GM21381 (cell line): ENCODE results near the gene ANKAR.
"Not testable (repeated sequence)": the region's sequence is repeated elsewhere in the genome, so short reads cannot be mapped to it uniquely, and the experiment has no call there.

Experiments used
- ATAC-seq: cut with Tn5 transposase; IDR thresholded peaks from one replicate; pipeline ENCODE4 v1.9.1; 2021; ENCODE audit warnings: mild to moderate bottlenecking, moderate library complexity; ENCODE audit not compliant: unreplicated experiment

Gene ANKAR

DNA sequence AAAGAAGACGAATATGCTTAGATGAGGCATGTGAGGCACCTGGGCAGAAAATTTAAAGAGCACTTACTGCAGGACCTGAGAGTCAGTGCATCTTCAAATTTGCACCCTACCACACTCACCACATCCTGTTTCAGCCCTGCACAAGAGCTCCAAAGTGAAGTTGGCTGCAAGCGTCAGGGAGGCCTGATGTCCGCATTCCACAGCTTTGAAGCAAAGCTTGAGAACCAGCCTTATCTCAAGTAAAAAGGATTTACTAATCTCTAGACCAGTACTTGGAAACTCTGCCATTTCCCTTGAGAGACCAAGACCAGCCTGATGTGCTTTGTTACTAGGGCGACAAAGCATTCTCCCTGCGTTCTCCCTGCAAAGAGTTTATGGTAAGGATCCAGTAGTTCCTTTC is 16.6 kb upstream of the ANKAR start:
- ATAC-seq: peak; percentile 46

DNA sequence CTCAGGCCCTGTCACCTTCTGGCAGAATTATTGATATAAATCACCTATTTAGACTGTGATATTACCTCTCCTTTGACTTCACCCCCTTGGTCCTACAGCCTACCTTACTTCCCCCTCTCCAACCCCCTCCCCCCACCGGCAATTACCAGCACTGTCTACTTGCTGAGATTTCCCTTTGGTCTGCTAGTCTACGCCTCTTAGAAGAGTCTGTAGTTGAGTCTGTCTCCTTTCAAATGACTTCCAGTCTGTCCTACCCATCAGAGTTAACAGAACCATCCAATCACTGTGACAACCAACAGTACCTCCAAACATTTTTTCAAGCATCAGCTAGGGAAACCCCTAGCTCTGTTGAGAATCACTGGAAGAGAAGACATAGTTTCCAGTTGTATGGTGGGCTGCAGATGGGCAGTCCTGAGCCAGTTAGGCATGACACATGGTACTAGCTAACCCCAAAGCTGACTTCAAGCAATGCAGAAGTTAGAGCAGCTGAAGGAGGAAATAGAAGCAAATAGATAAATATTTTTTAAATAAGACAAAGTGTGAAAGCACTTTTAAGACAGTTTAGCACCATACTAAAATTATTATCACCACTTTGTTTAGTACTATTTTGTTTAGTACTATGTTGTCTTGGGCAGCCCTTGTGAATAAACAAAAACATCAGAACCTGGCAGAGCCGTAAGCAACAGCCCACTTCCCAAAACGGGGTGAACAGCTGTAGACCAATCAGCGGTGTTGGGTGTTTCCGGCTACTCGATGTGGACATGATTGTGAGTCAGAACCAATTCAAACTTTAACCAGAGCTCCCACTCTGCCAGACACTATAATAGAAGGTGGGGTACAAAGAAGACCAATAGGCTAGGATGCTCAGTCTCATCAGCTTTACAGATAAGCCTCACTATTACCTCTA is 15.9 kb upstream of the ANKAR start:
- ATAC-seq: no peak

DNA sequence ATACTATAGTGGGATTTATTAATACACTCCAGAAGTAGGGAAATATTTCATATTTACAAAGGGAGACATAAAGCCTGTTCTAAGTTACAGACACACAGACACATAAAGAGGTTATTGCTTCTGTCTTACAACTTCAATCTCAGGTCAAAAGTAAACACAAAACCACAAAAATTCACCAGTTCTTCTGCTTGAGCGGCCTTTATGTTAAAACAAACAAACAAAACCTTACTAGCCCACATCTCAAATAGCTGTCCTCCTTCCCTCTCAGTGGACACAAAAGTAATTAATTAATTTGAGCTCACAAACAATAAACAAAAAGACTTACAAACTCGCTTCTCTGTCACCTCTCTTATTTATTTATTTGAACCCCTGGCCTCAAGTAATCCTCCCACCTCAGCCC is 14.7 kb upstream of the ANKAR start:
- ATAC-seq: no peak

DNA sequence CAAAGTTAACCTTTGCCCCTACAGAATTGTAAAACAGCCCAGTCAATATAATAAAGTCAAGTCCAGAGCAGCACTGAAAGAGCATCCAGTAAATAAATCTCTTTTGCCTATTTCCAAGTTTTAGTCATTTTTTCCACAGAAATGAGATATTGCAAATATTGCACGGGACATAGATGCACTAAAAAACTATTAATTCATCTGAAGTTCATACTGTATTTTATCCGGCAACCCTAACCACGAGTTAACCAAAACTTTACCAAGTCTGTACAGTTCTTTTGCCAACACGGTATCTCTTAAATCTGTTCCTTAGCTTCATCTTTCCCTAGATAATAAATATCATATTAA is 13.7 kb upstream of the ANKAR start:
- no peak for ATAC-seq

DNA sequence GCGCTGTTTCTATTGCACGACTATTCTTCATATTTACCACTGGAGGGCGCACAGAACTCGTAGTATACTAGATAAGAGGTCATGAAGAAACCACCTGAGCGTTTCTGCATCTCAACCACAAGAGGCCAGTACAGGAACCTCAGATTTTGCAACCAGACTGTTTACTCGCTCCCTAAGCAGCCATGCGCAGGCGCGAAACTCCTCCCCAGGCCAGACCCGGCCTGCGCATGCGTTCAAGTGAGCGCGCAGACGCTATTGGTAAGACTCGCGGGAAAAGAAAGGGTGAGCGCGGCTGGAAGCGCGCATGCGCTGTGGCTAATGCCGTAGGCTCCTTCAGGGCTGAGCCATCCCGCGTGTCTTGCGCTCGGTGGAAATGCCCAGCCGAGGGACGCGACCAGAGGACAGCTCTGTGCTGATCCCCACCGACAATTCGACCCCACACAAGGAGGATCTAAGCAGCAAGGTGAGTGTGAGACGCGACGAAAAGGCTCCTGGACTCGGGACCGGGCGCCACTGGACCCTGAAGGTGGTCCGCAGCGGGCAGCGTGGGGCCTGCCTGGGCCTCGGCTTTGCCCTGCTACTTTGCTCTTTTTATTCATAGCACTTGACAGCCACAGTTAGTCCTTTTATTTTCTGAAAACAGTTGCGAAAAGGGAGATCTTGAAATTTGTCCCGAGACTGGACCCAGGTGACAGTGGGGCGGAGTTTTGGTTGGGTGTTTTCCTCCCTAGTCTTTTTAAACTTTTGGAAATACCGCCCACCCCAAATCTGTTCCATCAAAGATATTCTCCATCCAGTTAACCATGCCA is 13.1 kb upstream of the ANKAR start, which contains the start of gene ASNSD1:
Gene ASNSD1, plus strand, starts transcription at position 312 of the 809 bp plus-strand sequence. CDS start 4,674 bp downstream, outside the sequence.
- peak; percentile 91 for ATAC-seq

DNA sequence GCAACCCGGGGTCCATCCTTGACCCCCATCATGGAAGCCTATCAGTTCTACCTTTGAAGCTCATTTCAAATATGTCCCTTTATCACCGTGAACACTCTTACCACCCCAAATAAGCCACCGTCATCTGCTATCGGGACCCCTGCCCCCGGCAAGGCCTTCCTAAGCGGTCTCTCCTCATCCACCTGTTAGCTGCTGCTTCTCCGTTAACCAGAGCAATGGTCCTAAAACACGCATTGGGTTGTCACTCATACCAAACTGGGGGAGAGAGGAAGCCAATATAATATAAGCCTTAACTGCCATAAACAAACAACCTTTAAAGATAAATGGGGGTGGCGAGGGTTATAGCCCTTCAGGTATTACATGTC is 12.5 kb upstream of the ANKAR start:
- ATAC-seq: no peak

DNA sequence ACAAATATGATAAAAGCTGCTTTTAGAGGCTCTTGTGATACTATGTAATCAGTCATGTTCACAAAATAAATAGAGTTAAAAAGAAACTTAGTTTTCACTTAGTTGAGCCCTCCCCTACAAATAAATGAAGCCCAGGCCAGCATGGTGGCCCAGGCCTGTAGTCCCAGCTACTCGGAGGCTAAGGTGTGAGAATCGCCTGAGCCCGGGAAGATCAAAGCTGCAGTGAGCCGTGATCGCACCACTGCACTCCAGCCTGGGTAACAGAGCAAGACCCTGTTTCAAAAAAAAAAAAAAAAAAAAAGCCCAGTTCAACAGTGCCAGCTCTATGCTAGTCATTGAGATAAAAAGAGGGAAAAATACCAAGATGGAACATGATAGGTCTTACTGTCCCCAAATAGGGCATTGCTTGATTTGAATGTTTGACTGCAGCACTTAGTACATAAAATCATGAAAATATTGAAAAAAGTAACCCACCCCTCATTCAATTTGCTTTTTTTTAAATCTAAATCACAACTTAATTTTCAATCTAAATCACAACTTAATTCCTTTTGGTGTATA is 11.7 kb upstream of the ANKAR start:
- ATAC-seq: no peak

DNA sequence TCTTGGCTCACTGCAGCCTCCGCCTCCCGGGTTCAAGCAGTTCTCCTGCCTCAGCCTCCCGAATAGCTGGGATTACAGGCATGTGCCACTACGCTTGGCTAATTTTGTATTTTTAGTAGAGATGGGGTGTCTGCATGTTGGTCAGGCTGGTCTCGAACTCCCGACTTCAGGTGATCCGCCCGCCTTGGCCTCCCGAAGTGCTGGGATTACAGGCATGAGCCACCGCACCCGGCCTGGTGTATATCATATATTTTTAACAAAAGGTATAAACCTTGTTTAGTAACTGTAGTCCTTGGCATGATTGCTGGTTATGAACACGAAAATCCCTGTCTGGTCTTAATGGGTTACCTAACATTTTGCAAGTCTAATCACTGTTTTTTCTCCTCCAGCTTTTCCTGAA is 11.2 kb upstream of the ANKAR start:
- not testable (repeated sequence) for ATAC-seq

DNA sequence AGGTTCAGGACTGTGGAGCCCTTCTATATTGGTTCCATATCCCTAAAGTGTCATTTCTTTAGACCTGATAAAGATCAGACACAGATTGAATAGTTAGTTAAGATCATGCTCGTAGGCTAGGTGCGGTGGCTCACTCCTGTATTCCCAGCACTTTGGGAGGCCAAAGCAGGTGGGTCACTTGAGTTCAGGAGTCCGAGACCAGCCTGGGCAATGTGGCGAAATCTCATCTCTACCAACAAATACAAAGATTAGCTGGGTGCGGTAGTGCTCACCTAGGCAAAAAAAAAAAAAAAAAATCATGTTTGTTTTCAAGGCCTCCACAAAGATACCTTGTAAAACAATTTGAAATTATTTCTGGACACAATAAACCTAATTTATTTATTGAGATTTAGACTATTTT is 4.6 kb upstream of the ANKAR start:
- no peak for ATAC-seq

DNA sequence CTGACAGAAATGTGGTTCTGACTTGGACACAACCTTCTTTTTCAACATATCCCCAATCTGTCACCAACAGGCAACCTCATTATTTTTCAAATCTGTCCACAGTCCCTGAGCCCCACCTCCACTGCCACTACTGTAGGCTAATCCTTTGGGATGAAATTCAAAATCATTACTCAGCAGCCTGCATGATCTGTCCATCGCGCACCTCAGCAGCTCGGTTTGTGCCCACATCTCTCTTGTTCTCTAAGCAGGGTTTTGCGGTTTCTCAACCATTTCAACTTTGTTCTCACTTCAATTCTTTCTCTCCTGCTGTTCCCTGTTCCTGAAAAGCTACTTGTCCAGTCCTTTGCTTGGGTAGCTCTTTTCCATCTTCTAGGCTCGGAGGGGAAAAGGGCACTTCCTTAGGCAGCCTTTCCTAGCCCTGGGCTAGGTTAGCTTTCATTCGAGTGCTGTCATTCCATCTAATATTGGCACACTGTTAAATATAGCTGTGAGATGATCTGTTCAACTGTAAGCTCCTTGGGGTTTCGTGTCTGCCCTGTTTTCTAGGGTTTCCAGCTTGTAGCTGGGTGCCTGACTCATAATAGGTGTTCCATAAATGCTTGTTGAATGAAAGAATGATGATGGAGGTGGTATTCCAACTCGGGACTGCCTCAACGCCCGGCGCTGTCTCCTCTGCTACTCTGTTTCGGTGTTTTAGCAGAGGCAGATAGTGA is 653 bp upstream of the ANKAR start:
- ATAC-seq: no peak

DNA sequence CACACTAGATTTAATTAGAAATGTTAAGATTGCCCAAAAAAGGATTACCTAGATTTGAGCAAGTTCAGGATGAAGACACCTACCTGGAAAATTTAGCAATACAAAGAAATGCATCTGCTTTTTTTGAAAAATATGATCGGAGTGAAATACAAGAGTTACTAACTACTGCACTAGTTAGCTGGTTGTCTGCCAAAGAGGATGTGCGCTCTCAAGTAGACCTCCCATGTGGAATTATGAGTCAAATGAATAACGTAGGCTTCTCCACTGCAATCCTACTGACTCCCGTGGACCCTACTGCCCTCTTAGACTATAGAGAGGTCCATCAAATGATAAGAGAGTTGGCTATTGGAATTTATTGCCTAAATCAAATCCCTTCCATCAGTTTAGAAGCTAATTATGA is 2.0 kb downstream of the ANKAR start:
- no peak for ATAC-seq

DNA sequence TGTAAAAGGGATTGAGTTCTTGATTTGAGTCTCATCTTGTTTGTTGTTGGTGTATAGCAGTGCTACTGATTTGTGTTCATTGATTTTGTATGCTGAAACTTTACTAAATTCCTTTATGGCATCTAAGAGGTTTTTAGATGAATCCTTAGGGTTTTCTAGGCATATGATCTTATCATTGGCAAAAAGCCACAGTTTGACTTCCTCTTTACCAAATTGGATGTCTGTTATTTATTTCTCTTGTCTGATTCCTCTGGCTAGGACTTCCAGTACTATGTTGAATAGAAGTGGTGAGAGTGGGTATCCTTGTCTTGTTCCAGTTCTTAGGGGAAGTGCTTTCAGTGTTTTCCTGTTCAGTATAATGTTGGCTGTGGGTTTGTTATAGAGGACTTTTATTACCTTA is 4.8 kb downstream of the ANKAR start:
- ATAC-seq: no peak

DNA sequence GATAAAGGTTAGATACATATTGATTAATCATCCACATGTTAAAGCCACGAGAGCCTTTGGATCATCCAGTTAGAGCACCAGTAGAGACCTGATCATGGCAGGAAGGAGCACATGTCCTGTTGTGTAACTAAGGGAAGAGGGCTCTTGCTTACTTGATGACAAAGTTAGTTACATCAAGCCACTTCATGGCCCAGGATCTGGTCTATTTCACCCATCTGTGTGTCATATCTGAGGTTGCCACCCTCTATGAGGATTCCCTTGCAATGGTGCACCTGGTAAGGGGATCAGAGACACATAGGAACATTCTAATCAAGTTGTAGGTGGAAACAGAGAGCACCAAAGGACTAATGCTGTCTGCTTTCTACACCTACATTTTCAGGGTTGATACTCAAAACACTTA is 6.7 kb downstream of the ANKAR start:
- ATAC-seq: no peak

DNA sequence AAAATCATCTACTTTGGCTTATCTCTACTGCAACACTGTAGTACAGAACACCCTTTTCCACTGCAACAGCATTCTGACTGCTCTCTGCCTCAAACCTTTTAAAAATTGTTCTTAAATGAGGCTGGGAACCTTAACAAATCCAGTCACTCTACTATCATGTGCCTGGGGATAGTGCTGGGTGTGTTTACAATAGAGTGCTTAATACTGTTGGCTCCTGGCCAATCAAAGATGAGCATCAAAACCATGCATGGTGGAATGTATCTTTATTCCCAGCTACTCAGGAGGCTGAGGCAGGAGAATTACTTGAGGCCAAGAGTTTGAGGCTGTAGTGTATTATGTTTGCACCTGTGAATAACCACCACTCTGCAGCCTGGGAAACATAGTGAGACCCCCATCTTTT is 7.4 kb downstream of the ANKAR start:
- ATAC-seq: no peak

DNA sequence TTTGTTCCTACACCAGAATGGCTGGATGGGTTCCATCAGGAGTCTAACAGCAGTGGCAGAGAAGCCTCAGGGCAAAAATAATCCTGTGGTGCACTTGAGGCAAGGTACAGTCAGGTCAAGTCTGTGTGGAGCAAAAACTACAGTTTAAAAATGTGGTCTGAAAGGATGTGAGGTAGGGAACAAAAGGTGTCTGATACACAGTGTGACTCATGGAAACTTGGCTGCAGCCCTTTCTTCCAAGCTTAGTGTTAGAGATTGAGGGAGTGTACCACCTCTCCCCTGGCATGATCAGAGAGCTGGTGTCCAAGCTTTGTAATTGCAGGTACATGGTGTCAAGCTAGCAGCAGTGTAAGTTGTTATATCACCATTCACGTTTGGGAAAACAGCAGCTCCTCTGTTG is 8.9 kb downstream of the ANKAR start:
- ATAC-seq: no peak

DNA sequence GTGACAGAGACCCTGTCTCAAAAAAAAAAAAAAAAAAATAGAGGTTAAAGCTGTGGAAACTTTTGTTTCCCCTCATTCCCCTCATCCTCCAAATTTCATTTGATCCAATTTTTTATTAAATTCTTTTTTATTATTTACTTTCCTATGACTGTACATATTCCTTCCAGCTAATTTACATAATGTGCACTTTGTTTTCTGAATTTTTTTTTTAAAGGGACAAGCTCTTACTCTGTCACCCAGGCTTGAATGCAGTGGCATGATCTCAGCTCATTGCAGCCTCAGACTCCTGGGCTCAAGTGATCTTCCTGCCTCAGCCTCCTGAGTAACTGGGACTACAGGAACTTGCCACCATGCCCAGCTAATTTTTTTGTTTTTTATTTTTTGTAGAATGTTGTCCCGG is 10.3 kb downstream of the ANKAR start:
- ATAC-seq: no peak

DNA sequence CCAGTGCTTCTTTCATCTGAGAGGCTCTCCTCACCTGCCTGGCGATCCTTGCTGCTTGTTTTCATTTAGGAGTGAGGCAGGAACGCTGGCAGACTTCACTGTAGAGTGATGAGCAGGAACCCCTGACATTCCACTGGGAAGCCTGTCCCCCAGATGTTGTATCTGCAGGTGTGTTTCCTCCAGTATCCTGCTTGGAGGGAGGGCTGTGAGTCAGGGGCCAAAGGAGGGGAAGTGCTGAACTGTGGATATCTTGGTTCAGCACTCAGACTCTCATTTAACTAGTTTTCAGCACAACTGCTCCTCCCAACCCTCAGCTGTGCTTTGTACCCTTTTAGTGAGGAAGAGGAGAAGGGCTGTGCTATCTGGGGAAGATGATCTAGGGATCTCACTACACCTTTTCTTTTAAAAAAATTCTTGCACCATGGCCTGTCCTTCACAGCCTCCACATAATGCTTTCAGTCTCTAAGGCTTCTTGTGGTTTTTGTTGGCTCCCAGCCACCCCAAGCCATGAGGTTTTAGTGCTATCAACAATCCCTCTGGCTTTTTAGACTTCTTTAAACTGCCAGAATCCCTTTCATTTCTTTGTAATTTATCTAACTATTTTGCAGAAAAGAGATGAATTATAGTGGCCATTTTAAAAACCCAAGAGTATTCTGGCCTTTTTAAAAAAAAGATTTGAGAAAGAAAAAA is 11.2 kb downstream of the ANKAR start:
- ATAC-seq: no peak

DNA sequence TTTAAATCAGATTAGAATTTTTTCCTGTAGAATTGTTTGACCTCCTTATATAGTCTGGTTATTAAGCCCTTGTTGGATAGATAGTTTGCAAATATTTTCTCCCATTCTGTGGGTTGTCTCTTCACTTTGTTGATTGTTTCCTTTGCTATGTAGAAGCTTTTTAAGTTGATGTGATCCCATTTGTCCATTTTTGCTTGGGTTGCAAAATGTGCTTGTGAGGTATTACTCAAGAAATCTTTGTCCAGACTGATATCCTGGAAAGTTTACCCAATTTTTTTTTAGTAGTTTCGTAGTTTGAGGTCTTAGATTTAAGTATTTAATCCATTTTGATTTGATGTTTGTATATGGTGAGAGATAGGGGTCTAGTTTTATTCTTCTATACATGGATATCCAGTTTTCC is 13.3 kb downstream of the ANKAR start:
- not testable (repeated sequence) for ATAC-seq

DNA sequence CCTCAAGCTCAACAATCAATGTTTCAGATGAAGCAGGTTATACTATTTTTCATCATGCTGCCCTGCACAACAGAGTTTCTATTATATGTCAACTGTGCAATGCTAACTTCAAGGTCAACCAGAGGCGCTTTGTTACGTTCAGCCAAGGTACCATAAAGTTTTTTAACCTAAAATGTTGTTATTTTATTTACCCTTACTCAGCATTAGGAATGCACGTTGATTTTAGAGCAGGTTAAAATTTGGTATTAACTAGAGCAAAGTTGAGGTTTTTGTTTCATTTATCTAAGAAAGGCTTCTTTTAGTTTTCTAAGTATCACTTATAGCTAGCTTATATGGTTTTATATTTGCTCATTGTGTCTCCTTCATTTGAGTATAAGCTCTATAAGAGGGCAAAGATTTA is 21.8 kb downstream of the ANKAR start:
- no peak for ATAC-seq

DNA sequence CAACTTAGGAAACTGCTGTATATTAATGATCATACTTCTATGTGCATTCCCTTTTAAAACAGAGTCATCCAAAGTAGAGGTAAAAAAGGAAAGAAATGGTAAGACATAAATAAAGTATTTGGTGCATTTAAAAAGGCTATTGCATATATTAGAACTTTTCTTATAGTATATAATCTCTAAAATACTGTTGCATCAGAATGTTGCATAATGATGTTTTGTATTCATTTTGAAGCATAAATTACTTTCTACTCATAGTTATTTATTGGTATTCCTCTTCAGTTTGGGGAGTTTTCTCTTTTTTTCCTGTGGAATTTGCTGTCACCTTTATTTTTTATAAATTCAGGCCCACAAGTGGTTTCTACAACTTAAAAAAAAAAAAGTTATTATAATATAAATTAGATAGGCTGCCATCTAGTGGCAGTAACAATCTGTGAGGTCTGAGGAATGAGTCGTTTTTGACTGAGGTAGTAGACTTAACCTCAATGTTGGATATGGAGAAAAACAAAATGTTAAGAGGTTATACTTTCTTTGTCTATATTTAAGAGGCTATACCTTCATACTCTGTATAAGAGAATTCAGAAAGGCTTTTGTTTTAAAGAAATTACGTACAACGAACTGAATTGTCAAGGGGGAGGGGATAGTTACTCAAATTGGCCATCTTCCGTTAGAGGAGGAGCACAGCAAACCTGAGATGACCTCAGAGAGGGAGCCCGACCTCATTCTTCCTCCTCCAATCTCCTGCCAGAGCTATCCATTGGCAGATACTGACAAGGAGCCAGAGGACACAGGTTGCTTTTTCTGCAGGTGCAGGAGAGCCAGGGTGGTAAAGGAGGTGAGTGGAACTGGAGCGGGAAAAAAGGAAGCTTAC is 23.8 kb downstream of the ANKAR start:
- ATAC-seq: no peak
